ENCODE results near the gene KRTAP12-2. TPM values are rescaled to one million over a fixed set of nuclear protein-coding genes. Genes with fewer than 3 reads are reported as not detected.

Gene KRTAP12-2
- total and polyA plus RNA-seq, 3 donors from 2014 or later, result 0.79 TPM; not detected in 2

DNA sequence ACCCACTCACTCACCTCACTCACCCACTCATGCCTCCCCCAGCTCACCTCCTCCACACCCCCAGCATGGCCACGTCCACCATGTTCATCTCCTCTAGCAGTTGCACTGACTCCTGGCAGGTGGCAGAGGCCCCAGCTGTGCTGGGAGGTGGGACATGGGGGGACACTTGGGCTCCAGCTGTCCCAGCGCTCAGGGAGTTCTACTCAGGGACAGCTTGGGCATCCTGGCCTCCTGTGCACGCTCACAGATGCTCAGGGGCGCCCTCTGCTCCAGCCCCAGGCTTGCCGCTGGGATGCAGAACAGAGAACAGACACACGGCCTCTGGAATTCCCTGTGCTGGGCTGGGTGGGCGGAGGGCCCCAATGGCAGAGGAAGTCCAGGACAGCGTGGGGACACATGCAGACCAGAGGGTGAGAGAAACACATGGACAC is 49.6 kb downstream of the KRTAP12-2 start:
- DNase-seq, result no peak
- TF ChIP-seq, protein P1, sequence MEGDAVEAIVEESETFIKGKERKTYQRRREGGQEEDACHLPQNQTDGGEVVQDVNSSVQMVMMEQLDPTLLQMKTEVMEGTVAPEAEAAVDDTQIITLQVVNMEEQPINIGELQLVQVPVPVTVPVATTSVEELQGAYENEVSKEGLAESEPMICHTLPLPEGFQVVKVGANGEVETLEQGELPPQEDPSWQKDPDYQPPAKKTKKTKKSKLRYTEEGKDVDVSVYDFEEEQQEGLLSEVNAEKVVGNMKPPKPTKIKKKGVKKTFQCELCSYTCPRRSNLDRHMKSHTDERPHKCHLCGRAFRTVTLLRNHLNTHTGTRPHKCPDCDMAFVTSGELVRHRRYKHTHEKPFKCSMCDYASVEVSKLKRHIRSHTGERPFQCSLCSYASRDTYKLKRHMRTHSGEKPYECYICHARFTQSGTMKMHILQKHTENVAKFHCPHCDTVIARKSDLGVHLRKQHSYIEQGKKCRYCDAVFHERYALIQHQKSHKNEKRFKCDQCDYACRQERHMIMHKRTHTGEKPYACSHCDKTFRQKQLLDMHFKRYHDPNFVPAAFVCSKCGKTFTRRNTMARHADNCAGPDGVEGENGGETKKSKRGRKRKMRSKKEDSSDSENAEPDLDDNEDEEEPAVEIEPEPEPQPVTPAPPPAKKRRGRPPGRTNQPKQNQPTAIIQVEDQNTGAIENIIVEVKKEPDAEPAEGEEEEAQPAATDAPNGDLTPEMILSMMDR (IDR thresholded peaks at IDR 0.05), result no peak
- TF ChIP-seq POLR2A (IDR thresholded peaks at IDR 0.05), result no peak
- intact Hi-C loops (cut with DNase I; ENCODE audit: low total_unique reads), result no loop called here
- H3K4me1 ChIP-seq, result no peaks in the 10 kb centered on the region
- no peaks in the 10 kb centered on the region for H3K36me3 ChIP-seq (ENCODE audit: low read depth, missing control alignments)
- no peak overlapping the region for H3K4me3 ChIP-seq
- WGBS, 2 donors, result 66 to 71% methylated on average over 8 of the region's 8 CpGs
- no peak overlapping the region for H3K27ac ChIP-seq
- no peaks in the 10 kb centered on the region for H3K9me3 ChIP-seq
- H3K27me3 ChIP-seq, result no peaks in the 10 kb centered on the region

DNA sequence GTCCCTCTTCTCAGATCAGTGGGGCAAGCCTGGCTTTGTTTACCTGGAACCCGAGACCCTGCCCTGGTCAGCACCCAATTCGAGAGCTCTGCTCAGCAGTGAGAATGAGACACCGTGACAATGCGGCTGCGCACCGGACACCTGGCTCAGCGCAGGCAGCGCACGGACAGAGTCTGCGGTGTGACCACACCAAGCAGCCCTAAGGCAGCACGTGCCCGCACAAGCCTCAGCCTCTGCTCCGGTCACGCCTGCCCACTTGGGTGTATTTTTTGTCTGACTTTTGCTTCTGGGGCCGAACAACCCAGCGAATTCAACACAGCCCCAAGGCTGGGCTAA is 50.2 kb downstream of the KRTAP12-2 start:
- H3K27me3 ChIP-seq, result no peaks in the 10 kb centered on the region
- intact Hi-C loops (cut with DNase I; ENCODE audit: low total_unique reads), result no loop called here
- H3K27ac ChIP-seq, result no peak overlapping the region
- no peak overlapping the region for H3K4me3 ChIP-seq
- H3K9me3 ChIP-seq, result no peaks in the 10 kb centered on the region
- H3K36me3 ChIP-seq (ENCODE audit: low read depth, missing control alignments), result no peaks in the 10 kb centered on the region
- DNase-seq, result no peak
- WGBS, 2 donors, result 82 to 91% methylated on average over 15 to 16 of the region's 16 CpGs
- no peaks in the 10 kb centered on the region for H3K4me1 ChIP-seq
- TF ChIP-seq POLR2A (IDR thresholded peaks at IDR 0.05), result no peak
- TF ChIP-seq, protein P1 (IDR thresholded peaks at IDR 0.05), result no peak

Small RNA genes lying within 50 kb of the gene (small RNA-seq; reads per million reads assigned to genes)
- 0 reads per million in 2 donors for gene KRTAP12-6P

Other genes starting within 250 kb of the KRTAP12-2 start
- gene LRRC3, start 211.4 kb downstream of the KRTAP12-2 start, total RNA-seq, result 10 to 100 TPM in 1 of 2 donors, 1 to 10 TPM in 1; 8.3 to 11.8 TPM
- gene LRRC3, start 211.4 kb downstream of the KRTAP12-2 start, polyA plus RNA-seq (ENCODE audit: insufficient read depth, low read depth, low replicate concordance), result 4.9 TPM
- not detected for gene KRTAP10-1, start 126.7 kb downstream of the KRTAP12-2 start, total RNA-seq
- gene KRTAP10-1, start 126.7 kb downstream of the KRTAP12-2 start, polyA plus RNA-seq (ENCODE audit: insufficient read depth, low read depth, low replicate concordance), result not detected
- not detected for gene KRTAP10-2, start 115.4 kb downstream of the KRTAP12-2 start, total RNA-seq
- not detected for gene KRTAP10-2, start 115.4 kb downstream of the KRTAP12-2 start, polyA plus RNA-seq (ENCODE audit: insufficient read depth, low read depth, low replicate concordance)
- gene KRTAP10-3, start 108.1 kb downstream of the KRTAP12-2 start, total RNA-seq, result not detected
- gene KRTAP10-3, start 108.1 kb downstream of the KRTAP12-2 start, polyA plus RNA-seq (ENCODE audit: insufficient read depth, low read depth, low replicate concordance), result not detected
- under 1 TPM in 1 of 2 donors, not detected in 1; 0.24 TPM for gene KRTAP10-4, start 93.2 kb downstream of the KRTAP12-2 start, total RNA-seq
- gene KRTAP10-4, start 93.2 kb downstream of the KRTAP12-2 start, polyA plus RNA-seq (ENCODE audit: insufficient read depth, low read depth, low replicate concordance), result not detected
- gene KRTAP10-5, start 86.3 kb downstream of the KRTAP12-2 start, total RNA-seq, result not detected
- not detected for gene KRTAP10-5, start 86.3 kb downstream of the KRTAP12-2 start, polyA plus RNA-seq (ENCODE audit: insufficient read depth, low read depth, low replicate concordance)
- gene KRTAP10-6, start 74.4 kb downstream of the KRTAP12-2 start, total RNA-seq, result not detected
- gene KRTAP10-6, start 74.4 kb downstream of the KRTAP12-2 start, polyA plus RNA-seq (ENCODE audit: insufficient read depth, low read depth, low replicate concordance), result not detected
- gene KRTAP10-7, start 66.3 kb downstream of the KRTAP12-2 start, total RNA-seq, result under 1 TPM in 1 of 2 donors, not detected in 1; 0.31 TPM
- gene KRTAP10-7, start 66.3 kb downstream of the KRTAP12-2 start, polyA plus RNA-seq (ENCODE audit: insufficient read depth, low read depth, low replicate concordance), result not detected
- not detected for gene KRTAP10-8, start 54.8 kb downstream of the KRTAP12-2 start, total RNA-seq
- not detected for gene KRTAP10-8, start 54.8 kb downstream of the KRTAP12-2 start, polyA plus RNA-seq (ENCODE audit: insufficient read depth, low read depth, low replicate concordance)
- gene KRTAP10-9, start 39.8 kb downstream of the KRTAP12-2 start, total RNA-seq, result not detected
- not detected for gene KRTAP10-9, start 39.8 kb downstream of the KRTAP12-2 start, polyA plus RNA-seq (ENCODE audit: insufficient read depth, low read depth, low replicate concordance)
- not detected for gene KRTAP10-10, start 29.6 kb downstream of the KRTAP12-2 start, total RNA-seq
- not detected for gene KRTAP10-10, start 29.6 kb downstream of the KRTAP12-2 start, polyA plus RNA-seq (ENCODE audit: insufficient read depth, low read depth, low replicate concordance)
- gene KRTAP10-11, start 20.5 kb downstream of the KRTAP12-2 start, total RNA-seq, result under 1 TPM in 1 of 2 donors, not detected in 1; 0.37 TPM
- gene KRTAP10-11, start 20.5 kb downstream of the KRTAP12-2 start, polyA plus RNA-seq (ENCODE audit: insufficient read depth, low read depth, low replicate concordance), result not detected
- gene KRTAP12-4, start 12.3 kb downstream of the KRTAP12-2 start, total RNA-seq, result not detected
- gene KRTAP12-4, start 12.3 kb downstream of the KRTAP12-2 start, polyA plus RNA-seq (ENCODE audit: insufficient read depth, low read depth, low replicate concordance), result not detected
- gene KRTAP12-3, start 9.0 kb downstream of the KRTAP12-2 start, total RNA-seq, result not detected
- not detected for gene KRTAP12-3, start 9.0 kb downstream of the KRTAP12-2 start, polyA plus RNA-seq (ENCODE audit: insufficient read depth, low read depth, low replicate concordance)
- gene KRTAP12-1, start 15.2 kb upstream of the KRTAP12-2 start, total RNA-seq, result not detected
- gene KRTAP12-1, start 15.2 kb upstream of the KRTAP12-2 start, polyA plus RNA-seq (ENCODE audit: insufficient read depth, low read depth, low replicate concordance), result not detected
- gene KRTAP10-12, start 30.2 kb upstream of the KRTAP12-2 start, total RNA-seq, result not detected
- not detected for gene KRTAP10-12, start 30.2 kb upstream of the KRTAP12-2 start, polyA plus RNA-seq (ENCODE audit: insufficient read depth, low read depth, low replicate concordance)
- under 1 TPM; 0.55 to 0.62 TPM for gene TSPEAR, start 44.6 kb upstream of the KRTAP12-2 start, total RNA-seq
- gene TSPEAR, start 44.6 kb upstream of the KRTAP12-2 start, polyA plus RNA-seq (ENCODE audit: insufficient read depth, low read depth, low replicate concordance), result 0.53 TPM
- gene UBE2G2, start 134.9 kb upstream of the KRTAP12-2 start, total RNA-seq, result 10 to 100 TPM; 73.6 to 82.8 TPM
- gene UBE2G2, start 134.9 kb upstream of the KRTAP12-2 start, polyA plus RNA-seq (ENCODE audit: insufficient read depth, low read depth, low replicate concordance), result 38.9 TPM
- 10 to 100 TPM; 69.9 to 87.9 TPM for gene SUMO3, start 151.1 kb upstream of the KRTAP12-2 start, total RNA-seq
- gene SUMO3, start 151.1 kb upstream of the KRTAP12-2 start, polyA plus RNA-seq (ENCODE audit: insufficient read depth, low read depth, low replicate concordance), result 93.0 TPM
- gene PTTG1IP, start 206.8 kb upstream of the KRTAP12-2 start, total RNA-seq, result 100 to 1,000 TPM; 190 to 195 TPM
- 171 TPM for gene PTTG1IP, start 206.8 kb upstream of the KRTAP12-2 start, polyA plus RNA-seq (ENCODE audit: insufficient read depth, low read depth, low replicate concordance)